Gastrocnemius medialis (tissue), 4 donors: ENCODE measurements around the gene DCP1B.

Experiments used
- POLR2A ChIP-seq, 2 donors: fragments of 450-650 bp; IDR thresholded peaks; one replicate each; pipeline ENCODE4 v1.6.1; 2017; ENCODE audit warnings: antibody characterized with exemption in 2 of 2, mild to moderate bottlenecking in 2 of 2, moderate library complexity in 2 of 2
- TF ChIP-seq, protein P1 (sequence below), 5 experiments: fragments of 450-650 bp in 3 of 5; fragments of 200-600 bp in 2 of 5; sonication (generic) in 2 of 5; IDR thresholded peaks in 4 of 5; conservative IDR thresholded peaks in 1 of 5; 1 replicate in 4 of 5; 2 replicates in 1 of 5; pipeline ENCODE4 v1.5.1; 2016 to 2019; ENCODE audit warnings: antibody characterized with exemption in 5 of 5, mild to moderate bottlenecking in 3 of 5, moderate library complexity in 3 of 5

- TF ChIP-seq, protein P1, sequence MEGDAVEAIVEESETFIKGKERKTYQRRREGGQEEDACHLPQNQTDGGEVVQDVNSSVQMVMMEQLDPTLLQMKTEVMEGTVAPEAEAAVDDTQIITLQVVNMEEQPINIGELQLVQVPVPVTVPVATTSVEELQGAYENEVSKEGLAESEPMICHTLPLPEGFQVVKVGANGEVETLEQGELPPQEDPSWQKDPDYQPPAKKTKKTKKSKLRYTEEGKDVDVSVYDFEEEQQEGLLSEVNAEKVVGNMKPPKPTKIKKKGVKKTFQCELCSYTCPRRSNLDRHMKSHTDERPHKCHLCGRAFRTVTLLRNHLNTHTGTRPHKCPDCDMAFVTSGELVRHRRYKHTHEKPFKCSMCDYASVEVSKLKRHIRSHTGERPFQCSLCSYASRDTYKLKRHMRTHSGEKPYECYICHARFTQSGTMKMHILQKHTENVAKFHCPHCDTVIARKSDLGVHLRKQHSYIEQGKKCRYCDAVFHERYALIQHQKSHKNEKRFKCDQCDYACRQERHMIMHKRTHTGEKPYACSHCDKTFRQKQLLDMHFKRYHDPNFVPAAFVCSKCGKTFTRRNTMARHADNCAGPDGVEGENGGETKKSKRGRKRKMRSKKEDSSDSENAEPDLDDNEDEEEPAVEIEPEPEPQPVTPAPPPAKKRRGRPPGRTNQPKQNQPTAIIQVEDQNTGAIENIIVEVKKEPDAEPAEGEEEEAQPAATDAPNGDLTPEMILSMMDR (IDR thresholded peaks at IDR 0.05 in 4 of 5, conservative IDR thresholded peaks at IDR 0.05 in 1 of 5) = no peak
- TF ChIP-seq POLR2A (IDR thresholded peaks at IDR 0.05) = no peak
These were observed 64.9 kb downstream of the DCP1B start for GRCh38 chr12:1939331-1939730.
